Measurements from ENCODE around the gene EHBP1.

Gene EHBP1

DNA sequence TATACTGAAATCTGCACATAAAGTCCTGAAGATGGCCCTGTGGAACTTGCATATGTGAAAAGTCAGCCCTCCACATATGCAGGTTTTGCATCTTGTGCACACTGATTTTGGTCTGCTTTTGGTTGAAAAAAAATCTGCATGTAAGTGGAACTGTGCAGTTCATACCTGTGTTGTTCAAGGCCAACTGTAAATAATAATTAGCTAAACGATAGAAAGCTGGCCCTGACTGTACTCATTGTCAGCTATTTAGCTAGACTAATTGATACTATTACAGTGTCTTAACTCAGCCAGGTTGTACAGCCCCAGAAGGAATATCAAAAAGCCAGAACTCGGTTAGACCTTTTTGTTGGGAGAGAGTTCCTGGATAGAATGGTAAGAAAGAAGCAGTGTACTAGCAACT is 54.5 kb downstream of the EHBP1 start:
- H2AFZ ChIP-seq: no peak overlapping the region
- TF ChIP-seq, protein P1, sequence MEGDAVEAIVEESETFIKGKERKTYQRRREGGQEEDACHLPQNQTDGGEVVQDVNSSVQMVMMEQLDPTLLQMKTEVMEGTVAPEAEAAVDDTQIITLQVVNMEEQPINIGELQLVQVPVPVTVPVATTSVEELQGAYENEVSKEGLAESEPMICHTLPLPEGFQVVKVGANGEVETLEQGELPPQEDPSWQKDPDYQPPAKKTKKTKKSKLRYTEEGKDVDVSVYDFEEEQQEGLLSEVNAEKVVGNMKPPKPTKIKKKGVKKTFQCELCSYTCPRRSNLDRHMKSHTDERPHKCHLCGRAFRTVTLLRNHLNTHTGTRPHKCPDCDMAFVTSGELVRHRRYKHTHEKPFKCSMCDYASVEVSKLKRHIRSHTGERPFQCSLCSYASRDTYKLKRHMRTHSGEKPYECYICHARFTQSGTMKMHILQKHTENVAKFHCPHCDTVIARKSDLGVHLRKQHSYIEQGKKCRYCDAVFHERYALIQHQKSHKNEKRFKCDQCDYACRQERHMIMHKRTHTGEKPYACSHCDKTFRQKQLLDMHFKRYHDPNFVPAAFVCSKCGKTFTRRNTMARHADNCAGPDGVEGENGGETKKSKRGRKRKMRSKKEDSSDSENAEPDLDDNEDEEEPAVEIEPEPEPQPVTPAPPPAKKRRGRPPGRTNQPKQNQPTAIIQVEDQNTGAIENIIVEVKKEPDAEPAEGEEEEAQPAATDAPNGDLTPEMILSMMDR (IDR thresholded peaks at IDR 0.05): no peak
- H3K79me2 ChIP-seq: no peaks in the 10 kb centered on the region
- H3K27ac ChIP-seq: no peak overlapping the region
- no peak overlapping the region for H3K4me3 ChIP-seq (ENCODE audit: low read depth, low read length)
- no peaks in the 10 kb centered on the region for H3K27me3 ChIP-seq (ENCODE audit: control insufficient read depth, insufficient read depth, low read length)
- H3K4me2 ChIP-seq (ENCODE audit: low read length): no peak overlapping the region
- H3K9me3 ChIP-seq (ENCODE audit: control insufficient read depth, low read length): no peaks in the 10 kb centered on the region
- no peak overlapping the region for H3K9ac ChIP-seq
- peaks cover 9% of the 10 kb centered on the region for H3K4me1 ChIP-seq
- no peaks in the 10 kb centered on the region for H3K36me3 ChIP-seq (ENCODE audit: control insufficient read depth, insufficient read depth, low read length)

DNA sequence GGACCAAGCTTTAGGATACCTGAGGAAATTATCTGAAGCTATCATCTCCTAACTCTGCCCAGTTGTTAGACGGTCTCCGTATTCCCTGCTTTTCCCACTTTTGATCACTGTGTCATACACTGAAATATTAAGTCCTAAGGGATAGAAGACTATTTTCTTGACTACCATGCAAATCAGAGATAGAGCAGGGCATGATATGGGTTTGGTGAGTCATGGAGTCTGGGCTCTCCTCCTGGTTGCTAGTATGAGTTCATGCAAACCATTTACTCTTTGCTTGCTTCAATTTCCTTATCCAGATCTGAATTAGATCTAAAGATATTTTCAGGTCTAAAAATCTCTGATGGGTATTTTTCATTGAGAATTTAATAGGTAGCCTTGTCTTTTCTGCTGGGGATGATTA is 55.0 kb downstream of the EHBP1 start:
- no peaks in the 10 kb centered on the region for H3K27me3 ChIP-seq (ENCODE audit: control insufficient read depth, insufficient read depth, low read length)
- H3K9me3 ChIP-seq (ENCODE audit: control insufficient read depth, low read length): no peaks in the 10 kb centered on the region
- H3K36me3 ChIP-seq (ENCODE audit: control insufficient read depth, insufficient read depth, low read length): no peaks in the 10 kb centered on the region
- H3K4me1 ChIP-seq: peaks cover 9% of the 10 kb centered on the region
- no peak overlapping the region for H3K9ac ChIP-seq
- TF ChIP-seq, protein P1 (IDR thresholded peaks at IDR 0.05): no peak
- no peak overlapping the region for H3K4me3 ChIP-seq (ENCODE audit: low read depth, low read length)
- H3K4me2 ChIP-seq (ENCODE audit: low read length): no peak overlapping the region
- H2AFZ ChIP-seq: no peak overlapping the region
- no peaks in the 10 kb centered on the region for H3K79me2 ChIP-seq
- no peak overlapping the region for H3K27ac ChIP-seq

DNA sequence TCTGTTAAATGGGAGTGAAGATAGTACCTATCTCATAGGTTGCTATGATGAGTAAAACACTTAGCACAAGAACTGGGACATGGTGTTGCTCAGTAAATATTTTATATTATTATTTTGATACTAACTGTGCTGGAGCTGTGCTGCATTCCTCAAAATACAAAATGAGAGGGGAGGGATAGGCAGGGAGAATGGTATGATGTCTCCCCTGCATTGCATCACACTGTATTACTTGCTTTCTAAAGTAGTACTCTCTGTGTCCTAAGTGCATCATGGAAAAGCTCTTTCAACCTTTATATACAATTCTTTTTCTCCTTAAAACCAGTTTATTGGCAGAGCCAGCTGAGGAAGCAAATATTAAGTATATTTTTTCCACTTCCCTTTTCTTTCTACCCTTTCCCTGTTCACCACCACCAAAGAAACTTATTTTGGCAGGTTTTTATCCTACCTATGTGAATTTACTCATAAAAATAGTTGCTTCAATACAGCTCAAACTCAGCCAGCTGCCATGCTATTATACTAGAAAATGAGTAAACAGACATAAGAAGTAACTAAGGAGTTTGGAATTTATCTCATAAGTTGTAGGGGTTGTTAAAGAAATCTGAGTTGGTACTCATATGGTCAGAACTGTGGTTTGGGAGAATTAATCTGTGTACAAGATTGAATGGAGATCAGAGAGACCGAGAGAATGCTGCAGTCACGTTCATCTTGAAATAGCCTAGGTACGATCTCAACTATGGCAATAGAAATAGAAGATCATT is 60.3 kb downstream of the EHBP1 start:
- H2AFZ ChIP-seq: no peak overlapping the region
- no peak overlapping the region for H3K27ac ChIP-seq
- H3K27me3 ChIP-seq (ENCODE audit: control insufficient read depth, insufficient read depth, low read length): no peaks in the 10 kb centered on the region
- peaks cover 9% of the 10 kb centered on the region for H3K4me1 ChIP-seq
- H3K4me2 ChIP-seq (ENCODE audit: low read length): no peak overlapping the region
- H3K79me2 ChIP-seq: no peaks in the 10 kb centered on the region
- H3K36me3 ChIP-seq (ENCODE audit: control insufficient read depth, insufficient read depth, low read length): no peaks in the 10 kb centered on the region
- no peak overlapping the region for H3K9ac ChIP-seq
- TF ChIP-seq, protein P1 (IDR thresholded peaks at IDR 0.05): no peak
- no peak overlapping the region for H3K4me3 ChIP-seq (ENCODE audit: low read depth, low read length)
- no peaks in the 10 kb centered on the region for H3K9me3 ChIP-seq (ENCODE audit: control insufficient read depth, low read length)

DNA sequence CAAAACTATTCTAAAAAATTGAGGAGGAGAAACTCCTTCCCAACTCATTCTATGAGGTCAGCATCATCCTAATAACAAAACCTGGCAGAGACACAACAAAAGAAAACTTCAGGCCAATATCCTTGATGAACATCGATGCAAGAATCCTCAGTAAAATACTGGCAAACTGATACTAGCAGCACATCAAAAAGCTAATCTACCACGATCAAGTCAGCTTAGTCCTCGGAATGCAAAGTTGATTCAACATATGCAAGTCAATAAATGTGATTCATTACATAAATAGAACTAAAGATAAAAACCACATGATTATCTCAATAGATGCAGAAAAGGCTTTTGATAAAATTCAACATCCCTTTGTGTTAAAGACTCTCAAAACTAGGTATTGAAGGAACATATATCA is 63.1 kb downstream of the EHBP1 start:
- H3K27ac ChIP-seq: no peak overlapping the region
- H3K9me3 ChIP-seq (ENCODE audit: control insufficient read depth, low read length): no peaks in the 10 kb centered on the region
- H3K4me2 ChIP-seq (ENCODE audit: low read length): no peak overlapping the region
- TF ChIP-seq, protein P1 (IDR thresholded peaks at IDR 0.05): no peak
- H3K9ac ChIP-seq: no peak overlapping the region
- H3K4me3 ChIP-seq (ENCODE audit: low read depth, low read length): no peak overlapping the region
- H3K27me3 ChIP-seq (ENCODE audit: control insufficient read depth, insufficient read depth, low read length): no peaks in the 10 kb centered on the region
- H2AFZ ChIP-seq: no peak overlapping the region
- H3K79me2 ChIP-seq: no peaks in the 10 kb centered on the region
- H3K36me3 ChIP-seq (ENCODE audit: control insufficient read depth, insufficient read depth, low read length): no peaks in the 10 kb centered on the region
- peaks cover 3% of the 10 kb centered on the region for H3K4me1 ChIP-seq

DNA sequence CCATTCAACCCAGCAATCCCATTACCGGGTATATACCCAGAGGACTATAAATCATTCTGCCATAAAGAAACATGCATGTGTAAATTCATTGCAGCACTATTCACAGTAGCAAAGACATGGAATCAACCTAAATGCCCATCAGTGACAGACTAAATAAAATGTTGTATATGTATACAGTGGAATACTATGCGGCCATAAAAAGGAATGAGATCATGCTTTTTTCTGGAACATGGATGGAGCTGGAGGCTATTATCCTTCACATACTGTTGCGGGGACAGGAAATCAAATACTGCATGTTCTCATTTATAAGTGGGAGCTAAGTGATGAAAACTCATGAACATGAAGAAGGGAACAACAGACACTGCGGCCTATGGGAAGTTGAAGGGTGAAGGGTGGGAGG is 65.1 kb downstream of the EHBP1 start:
- no peak overlapping the region for H3K4me3 ChIP-seq (ENCODE audit: low read depth, low read length)
- no peak overlapping the region for H2AFZ ChIP-seq
- H3K27ac ChIP-seq: no peak overlapping the region
- no peaks in the 10 kb centered on the region for H3K4me1 ChIP-seq
- no peaks in the 10 kb centered on the region for H3K36me3 ChIP-seq (ENCODE audit: control insufficient read depth, insufficient read depth, low read length)
- no peak overlapping the region for H3K9ac ChIP-seq
- no peaks in the 10 kb centered on the region for H3K9me3 ChIP-seq (ENCODE audit: control insufficient read depth, low read length)
- TF ChIP-seq, protein P1 (IDR thresholded peaks at IDR 0.05): no peak
- no peaks in the 10 kb centered on the region for H3K27me3 ChIP-seq (ENCODE audit: control insufficient read depth, insufficient read depth, low read length)
- H3K79me2 ChIP-seq: no peaks in the 10 kb centered on the region
- no peak overlapping the region for H3K4me2 ChIP-seq (ENCODE audit: low read length)

All from parathyroid adenoma (tissue), 2 donors.